Naive B cell (primary cell): Measurements from ENCODE around the gene LRFN3. TPM values are rescaled to one million over a fixed set of nuclear protein-coding genes. Genes with fewer than 3 reads are reported as not detected.

Experiments
- ATAC-seq, 2 donors: fragments of 150-1000 bp; cut with Tn5 transposase; 2 replicates each; pipeline ENCODE4 v1.10.0; 2021; ENCODE audit warnings: low read depth in 2 of 2, mild to moderate bottlenecking in 2 of 2, moderate library complexity in 2 of 2
- DNase-seq: peaks from one replicate; pipeline ENCODE4 v3.0.0; 2022
- H3K27ac Mint-ChIP-seq, 6 donors: one replicate each; pipeline ENCODE4 v1.8.0; 2020 to 2022; ENCODE audit warnings: mild to moderate bottlenecking in 6 of 6, mixed read lengths in 6 of 6, moderate library complexity in 5 of 6, inconsistent platforms in 2 of 6
- H3K27me3 Mint-ChIP-seq, 3 donors: one replicate each; pipeline ENCODE4 v1.8.0; 2021 to 2022; ENCODE audit warnings: mixed read lengths in 3 of 3, mild to moderate bottlenecking in 1 of 3
- H3K36me3 Mint-ChIP-seq, 2 donors: one replicate each; pipeline ENCODE4 v1.8.0; 2020 to 2022; ENCODE audit warnings: mixed read lengths in 2 of 2, inconsistent platforms in 1 of 2, mild to moderate bottlenecking in 1 of 2
- H3K4me1 Mint-ChIP-seq, 3 donors: one replicate each; pipeline ENCODE4 v1.8.0; 2020 to 2022; ENCODE audit warnings: mixed read lengths in 3 of 3, inconsistent platforms in 1 of 3, mild to moderate bottlenecking in 1 of 3, moderate library complexity in 1 of 3
- H3K4me3 Mint-ChIP-seq, 8 donors: one replicate each; pipeline ENCODE4 v1.8.0; 2020 to 2022; ENCODE audit warnings: mild to moderate bottlenecking in 8 of 8, mixed read lengths in 8 of 8, moderate library complexity in 8 of 8, inconsistent platforms in 2 of 8
- H3K9me3 Mint-ChIP-seq, 7 donors: one replicate each; pipeline ENCODE4 v1.8.0; 2020 to 2022; ENCODE audit warnings: mixed read lengths in 7 of 7, mild to moderate bottlenecking in 5 of 7, inconsistent platforms in 2 of 7, moderate library complexity in 1 of 7
- polyA plus RNA-seq, 6 donors: library from polyadenylated mRNA; unstranded; fragments of 300-500 nt; fragmentation: Illumina TruSeq; gene quantifications; one replicate each; pipeline ENCODE4 v1.2.3, GENCODE V29; 2021; ENCODE audit warnings: low read depth in 6 of 6

The LRFN3 gene
- polyA plus RNA-seq, 6 donors from 2014 or later: 0.12 to 0.22 (median 0.14) TPM; not detected in 3

- DNase-seq: no peak
- no peak for ATAC-seq
- Mint-ChIP-seq H3K27me3 (peaks cover 23 to 42% (median 34%) of the 10 kb centered on the region in 3 donors), H3K27ac (no peak overlapping the region), H3K4me3 (peak overlapping the region; percentile 45 to 89 (median 66)), H3K36me3 (peaks cover 0 to 14% of the 10 kb centered on the region in 2 donors), H3K9me3 (no peaks in the 10 kb centered on the region), H3K4me1 (peaks cover 17 to 26% (median 21%) of the 10 kb centered on the region in 3 donors)
Observed at GRCh38 chr19:35936738-35937268, 629 bp downstream of the LRFN3 start.

DNA sequence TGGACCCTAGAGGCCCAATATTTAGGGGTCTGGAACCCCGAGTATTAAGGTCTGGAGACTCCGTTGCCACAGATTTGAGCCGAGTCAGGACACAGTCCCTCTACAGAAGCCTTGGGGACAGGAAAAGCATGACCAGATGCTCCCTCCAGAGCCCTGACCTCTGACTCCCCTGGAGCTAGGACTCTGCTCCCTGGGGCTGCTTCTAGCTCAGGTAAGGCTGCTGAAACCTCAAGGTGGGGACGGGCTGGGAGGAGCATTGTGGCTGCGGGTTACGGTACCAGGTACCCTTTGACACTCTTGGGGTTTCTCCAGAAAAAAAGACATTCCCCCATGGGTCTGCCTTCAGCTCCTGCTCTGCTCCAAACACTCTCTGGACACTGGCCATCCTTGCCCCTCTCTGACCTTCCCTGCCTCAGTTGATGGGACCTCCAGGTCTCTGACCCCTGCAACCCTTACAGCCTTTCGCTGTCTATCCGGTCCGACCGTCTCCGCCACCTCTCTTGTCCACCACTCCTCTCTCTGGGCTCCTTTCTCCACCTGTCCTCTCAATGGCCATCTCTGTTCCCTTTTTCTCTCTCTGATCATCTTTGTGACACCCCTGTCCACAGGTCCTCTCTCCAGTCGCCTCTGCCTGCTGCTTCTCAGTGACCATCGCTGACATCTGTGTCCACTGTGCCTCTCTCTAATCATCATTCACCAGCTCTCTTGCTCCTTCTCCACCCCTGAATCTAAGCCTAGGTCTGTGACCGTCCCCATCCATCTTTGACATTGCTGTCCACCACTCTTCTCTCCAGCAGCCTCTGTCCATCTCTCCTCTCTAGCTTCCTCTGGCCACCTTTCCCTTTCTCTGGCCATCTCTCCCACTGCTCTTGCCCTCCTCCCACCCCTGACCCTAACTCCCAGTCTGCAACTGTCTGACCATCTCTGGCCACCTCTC is 1.4 kb downstream of the LRFN3 start:
- H3K9me3 Mint-ChIP-seq: no peaks in the 10 kb centered on the region
- peaks cover 0 to 14% of the 10 kb centered on the region in 2 donors for H3K36me3 Mint-ChIP-seq
- H3K27me3 Mint-ChIP-seq: peaks cover 23 to 42% (median 34%) of the 10 kb centered on the region in 3 donors
- peak overlapping the region in 1 of 6 donors; percentile 77 for H3K27ac Mint-ChIP-seq
- DNase-seq (no peak), ATAC-seq (no peak)
- H3K4me1 Mint-ChIP-seq: peaks cover 17 to 21% (median 17%) of the 10 kb centered on the region in 3 donors
- peak overlapping the region in 5 of 8 donors; percentile 28 to 89 (median 58) for H3K4me3 Mint-ChIP-seq

DNA sequence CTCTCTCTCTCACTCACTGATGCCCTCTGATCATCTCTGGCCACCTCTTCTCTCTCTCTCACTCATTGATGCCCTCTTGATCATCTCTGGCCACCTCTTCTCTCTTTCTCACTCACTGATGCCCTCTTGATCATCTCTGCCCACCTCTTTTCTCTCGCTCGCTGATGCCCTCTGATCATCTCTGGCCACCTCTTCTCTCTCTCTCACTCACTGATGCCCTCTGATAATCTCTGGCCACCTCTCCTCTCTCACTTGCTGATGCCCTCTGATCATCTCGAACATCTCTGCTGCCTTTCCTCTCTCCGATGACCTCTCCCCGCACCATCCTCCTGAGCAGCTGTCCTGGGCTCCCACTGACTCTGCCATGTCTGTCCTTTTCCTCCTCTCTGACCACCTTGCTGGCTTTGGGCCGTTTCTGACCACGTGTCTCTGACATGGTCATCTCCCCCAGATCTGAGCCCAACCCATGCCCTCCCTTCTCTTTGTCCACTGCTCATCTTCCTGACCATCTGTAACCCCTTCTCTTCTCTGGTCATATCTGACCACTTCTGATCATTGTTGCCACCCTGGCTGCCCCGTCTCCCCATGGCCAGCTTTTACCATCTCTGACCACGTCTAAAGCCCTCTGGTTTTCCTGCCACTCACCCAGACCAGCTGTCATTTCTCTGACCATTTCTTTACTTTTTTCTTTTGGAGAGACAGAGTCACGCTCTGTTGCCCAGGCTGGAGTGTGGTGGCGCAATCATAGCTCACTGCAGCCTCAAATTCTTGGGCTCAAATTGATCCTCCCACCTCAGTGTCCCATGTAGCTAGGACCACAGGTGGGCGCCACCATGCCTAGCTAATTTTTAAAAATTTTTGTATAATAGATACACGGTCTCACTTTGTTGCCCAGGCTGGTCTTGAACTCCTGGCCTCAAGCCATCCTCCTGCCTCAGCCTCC is 2.4 kb downstream of the LRFN3 start:
- ATAC-seq (no peak), DNase-seq (no peak)
- peak overlapping the region in 3 of 6 donors; percentile 12 to 66 (median 49) for H3K27ac Mint-ChIP-seq
- peaks cover 17 to 21% (median 17%) of the 10 kb centered on the region in 3 donors for H3K4me1 Mint-ChIP-seq
- no peaks in the 10 kb centered on the region for H3K9me3 Mint-ChIP-seq
- peaks cover 23 to 45% (median 41%) of the 10 kb centered on the region in 3 donors for H3K27me3 Mint-ChIP-seq
- peak overlapping the region in 6 of 8 donors; percentile 2 to 89 (median 42) for H3K4me3 Mint-ChIP-seq
- H3K36me3 Mint-ChIP-seq: peaks cover 0 to 14% of the 10 kb centered on the region in 2 donors

DNA sequence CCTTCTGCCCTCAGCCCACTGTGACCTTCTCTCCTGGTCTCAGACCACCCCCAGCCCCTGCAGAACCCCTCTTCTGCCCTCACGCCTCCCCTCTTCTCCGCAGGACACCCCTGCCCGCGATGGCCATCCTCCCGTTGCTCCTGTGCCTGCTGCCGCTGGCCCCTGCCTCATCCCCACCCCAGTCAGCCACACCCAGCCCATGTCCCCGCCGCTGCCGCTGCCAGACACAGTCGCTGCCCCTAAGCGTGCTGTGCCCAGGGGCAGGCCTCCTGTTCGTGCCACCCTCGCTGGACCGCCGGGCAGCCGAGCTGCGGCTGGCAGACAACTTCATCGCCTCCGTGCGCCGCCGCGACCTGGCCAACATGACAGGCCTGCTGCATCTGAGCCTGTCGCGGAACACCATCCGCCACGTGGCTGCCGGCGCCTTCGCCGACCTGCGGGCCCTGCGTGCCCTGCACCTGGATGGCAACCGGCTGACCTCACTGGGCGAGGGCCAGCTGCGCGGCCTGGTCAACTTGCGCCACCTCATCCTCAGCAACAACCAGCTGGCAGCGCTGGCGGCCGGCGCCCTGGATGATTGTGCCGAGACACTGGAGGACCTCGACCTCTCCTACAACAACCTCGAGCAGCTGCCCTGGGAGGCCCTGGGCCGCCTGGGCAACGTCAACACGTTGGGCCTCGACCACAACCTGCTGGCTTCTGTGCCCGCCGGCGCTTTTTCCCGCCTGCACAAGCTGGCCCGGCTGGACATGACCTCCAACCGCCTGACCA is 3.3 kb downstream of the LRFN3 start:
- peaks cover 23 to 53% (median 50%) of the 10 kb centered on the region in 3 donors for H3K27me3 Mint-ChIP-seq
- no peak overlapping the region for H3K4me3 Mint-ChIP-seq
- DNase-seq (no peak), ATAC-seq (no peak)
- H3K4me1 Mint-ChIP-seq: peaks cover 17 to 21% (median 17%) of the 10 kb centered on the region in 3 donors
- H3K9me3 Mint-ChIP-seq: no peaks in the 10 kb centered on the region
- H3K36me3 Mint-ChIP-seq: peaks cover 0 to 14% of the 10 kb centered on the region in 2 donors
- H3K27ac Mint-ChIP-seq: peak overlapping the region in 1 of 6 donors; percentile 27

DNA sequence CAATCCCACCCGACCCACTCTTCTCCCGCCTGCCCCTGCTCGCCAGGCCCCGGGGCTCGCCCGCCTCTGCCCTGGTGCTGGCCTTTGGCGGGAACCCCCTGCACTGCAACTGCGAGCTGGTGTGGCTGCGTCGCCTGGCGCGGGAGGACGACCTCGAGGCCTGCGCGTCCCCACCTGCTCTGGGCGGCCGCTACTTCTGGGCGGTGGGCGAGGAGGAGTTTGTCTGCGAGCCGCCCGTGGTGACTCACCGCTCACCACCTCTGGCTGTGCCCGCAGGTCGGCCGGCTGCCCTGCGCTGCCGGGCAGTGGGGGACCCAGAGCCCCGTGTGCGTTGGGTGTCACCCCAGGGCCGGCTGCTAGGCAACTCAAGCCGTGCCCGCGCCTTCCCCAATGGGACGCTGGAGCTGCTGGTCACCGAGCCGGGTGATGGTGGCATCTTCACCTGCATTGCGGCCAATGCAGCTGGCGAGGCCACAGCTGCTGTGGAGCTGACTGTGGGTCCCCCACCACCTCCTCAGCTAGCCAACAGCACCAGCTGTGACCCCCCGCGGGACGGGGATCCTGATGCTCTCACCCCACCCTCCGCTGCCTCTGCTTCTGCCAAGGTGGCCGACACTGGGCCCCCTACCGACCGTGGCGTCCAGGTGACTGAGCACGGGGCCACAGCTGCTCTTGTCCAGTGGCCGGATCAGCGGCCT is 4.1 kb downstream of the LRFN3 start:
- no peak for DNase-seq
- H3K4me3 Mint-ChIP-seq: no peak overlapping the region
- no peaks in the 10 kb centered on the region for H3K9me3 Mint-ChIP-seq
- H3K4me1 Mint-ChIP-seq: peaks cover 17 to 21% (median 17%) of the 10 kb centered on the region in 3 donors
- ATAC-seq: no peak
- H3K27ac Mint-ChIP-seq: no peak overlapping the region
- H3K36me3 Mint-ChIP-seq: peaks cover 0 to 14% of the 10 kb centered on the region in 2 donors
- peaks cover 23 to 53% (median 50%) of the 10 kb centered on the region in 3 donors for H3K27me3 Mint-ChIP-seq

DNA sequence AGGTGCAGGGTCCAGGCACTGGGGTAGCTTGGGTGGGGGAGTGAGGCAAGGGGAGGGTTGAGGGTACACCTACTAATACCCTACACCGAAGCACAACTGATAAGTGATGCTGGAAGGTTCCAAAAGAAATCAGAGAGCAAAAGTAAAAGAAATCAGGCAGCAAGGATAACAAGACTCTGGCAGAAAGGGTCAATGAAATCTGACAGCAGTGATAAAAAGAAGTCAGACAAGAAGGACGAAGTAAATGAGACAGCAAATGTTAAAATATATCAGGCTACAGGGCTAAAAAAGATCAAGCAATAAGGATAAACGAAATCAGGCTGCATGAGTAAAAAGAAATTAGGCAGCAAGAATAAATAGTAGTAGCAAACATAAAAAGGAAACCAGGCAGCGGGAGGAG is 4.7 kb downstream of the LRFN3 start:
- no peak for DNase-seq
- Mint-ChIP-seq H3K9me3 (no peaks in the 10 kb centered on the region), H3K27me3 (peaks cover 21 to 50% (median 47%) of the 10 kb centered on the region in 3 donors), H3K27ac (no peak overlapping the region), H3K36me3 (peaks cover 0 to 14% of the 10 kb centered on the region in 2 donors), H3K4me3 (no peak overlapping the region), H3K4me1 (peaks cover 14 to 17% (median 16%) of the 10 kb centered on the region in 3 donors)
- no peak for ATAC-seq

DNA sequence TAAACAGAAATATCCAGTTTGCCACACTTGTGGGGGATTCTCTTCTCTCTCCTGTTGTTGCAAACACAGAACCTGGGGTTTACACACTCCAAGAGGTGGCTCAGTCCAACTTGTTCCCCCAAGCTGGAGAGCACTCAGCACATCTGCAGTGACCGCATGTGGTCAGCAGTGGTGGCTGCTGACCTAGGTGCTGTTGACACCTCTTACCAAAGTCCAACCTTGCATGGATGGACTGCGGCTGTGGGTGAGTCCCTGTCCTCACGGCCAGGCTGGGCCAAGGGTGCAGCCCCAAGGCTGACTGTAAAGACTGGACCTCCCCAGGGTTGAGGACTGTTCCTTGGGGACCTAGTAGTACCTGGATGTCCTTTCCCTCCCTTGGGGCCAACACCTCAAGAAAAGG is 6.1 kb downstream of the LRFN3 start:
- Mint-ChIP-seq H3K4me1 (peaks cover 10 to 12% (median 12%) of the 10 kb centered on the region in 3 donors), H3K4me3 (no peak overlapping the region), H3K27ac (no peak overlapping the region), H3K27me3 (peaks cover 17 to 44% (median 40%) of the 10 kb centered on the region in 3 donors), H3K36me3 (peaks cover 0 to 14% of the 10 kb centered on the region in 2 donors), H3K9me3 (no peaks in the 10 kb centered on the region)
- DNase-seq (no peak), ATAC-seq (no peak)

GRCh38 chr19:35943321-35944301 is 7.4 kb downstream of the LRFN3 start:
- no peak overlapping the region for H3K4me3 Mint-ChIP-seq
- H3K27ac Mint-ChIP-seq: peak overlapping the region in 1 of 6 donors; percentile 87
- ATAC-seq (no peak), DNase-seq (no peak)
- H3K36me3 Mint-ChIP-seq: peaks cover 0 to 4% of the 10 kb centered on the region in 2 donors
- H3K9me3 Mint-ChIP-seq: peaks cover 0 to 1% (median 0%) of the 10 kb centered on the region in 7 donors
- H3K4me1 Mint-ChIP-seq: peaks cover 0 to 3% (median under 1%) of the 10 kb centered on the region in 3 donors
- peaks cover 7 to 38% (median 33%) of the 10 kb centered on the region in 3 donors for H3K27me3 Mint-ChIP-seq

- DNase-seq (no peak), ATAC-seq (no peak)
- Mint-ChIP-seq H3K4me3 (no peak overlapping the region), H3K27me3 (peaks cover 5 to 37% (median 29%) of the 10 kb centered on the region in 3 donors), H3K27ac (no peak overlapping the region), H3K36me3 (no peaks in the 10 kb centered on the region), H3K4me1 (peaks cover 0 to 1% (median 0%) of the 10 kb centered on the region in 3 donors), H3K9me3 (peaks cover 0 to 1% (median 0%) of the 10 kb centered on the region in 7 donors)
Observed at GRCh38 chr19:35944556-35944955, 8.4 kb downstream of the LRFN3 start.

GRCh38 chr19:35945121-35945790 is 9.1 kb downstream of the LRFN3 start:
- H3K4me3 Mint-ChIP-seq: peak overlapping the region in 1 of 8 donors; percentile 29
- H3K4me1 Mint-ChIP-seq: peaks cover 0 to 1% (median 0%) of the 10 kb centered on the region in 3 donors

More at GRCh38 chr19:35945121-35945790, 9.1 kb downstream of the LRFN3 start:
- H3K36me3 Mint-ChIP-seq: no peaks in the 10 kb centered on the region
- DNase-seq (no peak), ATAC-seq (no peak)
- H3K27ac Mint-ChIP-seq: no peak overlapping the region
- peaks cover 10 to 39% (median 29%) of the 10 kb centered on the region in 3 donors for H3K27me3 Mint-ChIP-seq
- peaks cover 0 to 1% (median 0%) of the 10 kb centered on the region in 7 donors for H3K9me3 Mint-ChIP-seq
